ENCODE measurements around the gene ESR1.

DNA sequence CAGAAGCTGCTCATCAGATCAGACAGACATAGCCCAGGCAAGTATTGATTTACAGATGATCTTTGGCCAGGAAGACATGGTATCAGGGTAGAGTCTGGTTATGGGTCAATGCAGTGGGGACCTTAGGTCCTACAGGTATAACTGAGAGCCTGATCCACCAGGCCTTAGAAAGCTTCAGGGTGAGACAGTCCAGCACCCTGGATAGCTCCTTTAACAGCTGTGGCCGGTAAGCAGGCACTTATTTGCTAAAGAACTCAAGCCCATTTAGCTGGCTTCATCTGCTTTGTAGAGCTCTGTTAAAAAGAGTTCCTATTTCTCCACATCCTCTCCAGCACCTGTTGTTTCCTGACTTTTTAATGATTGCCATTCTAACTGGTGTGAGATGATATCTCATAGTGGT, 39.6 kb downstream of the ESR1 start:
- TF ChIP-seq, protein P1, sequence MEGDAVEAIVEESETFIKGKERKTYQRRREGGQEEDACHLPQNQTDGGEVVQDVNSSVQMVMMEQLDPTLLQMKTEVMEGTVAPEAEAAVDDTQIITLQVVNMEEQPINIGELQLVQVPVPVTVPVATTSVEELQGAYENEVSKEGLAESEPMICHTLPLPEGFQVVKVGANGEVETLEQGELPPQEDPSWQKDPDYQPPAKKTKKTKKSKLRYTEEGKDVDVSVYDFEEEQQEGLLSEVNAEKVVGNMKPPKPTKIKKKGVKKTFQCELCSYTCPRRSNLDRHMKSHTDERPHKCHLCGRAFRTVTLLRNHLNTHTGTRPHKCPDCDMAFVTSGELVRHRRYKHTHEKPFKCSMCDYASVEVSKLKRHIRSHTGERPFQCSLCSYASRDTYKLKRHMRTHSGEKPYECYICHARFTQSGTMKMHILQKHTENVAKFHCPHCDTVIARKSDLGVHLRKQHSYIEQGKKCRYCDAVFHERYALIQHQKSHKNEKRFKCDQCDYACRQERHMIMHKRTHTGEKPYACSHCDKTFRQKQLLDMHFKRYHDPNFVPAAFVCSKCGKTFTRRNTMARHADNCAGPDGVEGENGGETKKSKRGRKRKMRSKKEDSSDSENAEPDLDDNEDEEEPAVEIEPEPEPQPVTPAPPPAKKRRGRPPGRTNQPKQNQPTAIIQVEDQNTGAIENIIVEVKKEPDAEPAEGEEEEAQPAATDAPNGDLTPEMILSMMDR (IDR thresholded peaks at IDR 0.05) = no peak
- TF ChIP-seq EZH2 (IDR thresholded peaks at IDR 0.05) = no peak
